T-helper 2 cell (primary cell): Measurements from ENCODE around the gene TM4SF4.

ENCODE experiments used
- DNase-seq, 5 experiments: peaks; one replicate each; pipeline versions ENCODE4 v3.0.0 to v3.0.0-alpha.2; 2012 to 2022

The TM4SF4 gene

DNA sequence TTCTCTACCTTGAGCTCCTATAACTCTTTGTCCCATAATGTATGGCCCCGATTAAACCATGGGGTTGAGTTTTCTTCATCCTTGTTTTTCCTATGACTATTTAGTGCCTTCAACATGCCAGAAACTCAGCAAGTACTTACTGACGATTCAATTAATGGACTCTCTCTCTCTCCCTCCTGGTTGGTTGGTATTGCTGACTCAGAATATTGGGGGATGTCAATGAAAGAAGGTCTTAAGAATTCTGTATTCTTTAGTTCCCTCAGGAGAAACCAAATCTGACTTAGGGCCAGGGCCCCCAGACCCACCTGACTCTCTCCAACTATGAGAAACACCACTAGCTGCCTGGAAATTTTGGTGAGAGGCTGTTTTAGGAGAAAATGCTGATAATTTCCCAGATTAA lies 40.8 kb downstream of the TM4SF4 start:
- DNase-seq: no peak

- DNase-seq: no peak
These were observed 42.4 kb downstream of the TM4SF4 start for GRCh38 chr3:149516920-149517319.

- DNase-seq: no peak
These were observed 45.4 kb downstream of the TM4SF4 start for GRCh38 chr3:149519912-149520311.

- DNase-seq: no peak
These were observed 49.2 kb downstream of the TM4SF4 start for GRCh38 chr3:149523512-149524299.

GRCh38 chr3:149527531-149528339 lies 53.2 kb downstream of the TM4SF4 start:
- no peak for DNase-seq

GRCh38 chr3:149528340-149528650 lies 53.8 kb downstream of the TM4SF4 start:
- no peak for DNase-seq

GRCh38 chr3:149529099-149529498 lies 54.6 kb downstream of the TM4SF4 start:
- DNase-seq: no peak

GRCh38 chr3:149532489-149533180 lies 58.1 kb downstream of the TM4SF4 start:
- DNase-seq: no peak

DNA sequence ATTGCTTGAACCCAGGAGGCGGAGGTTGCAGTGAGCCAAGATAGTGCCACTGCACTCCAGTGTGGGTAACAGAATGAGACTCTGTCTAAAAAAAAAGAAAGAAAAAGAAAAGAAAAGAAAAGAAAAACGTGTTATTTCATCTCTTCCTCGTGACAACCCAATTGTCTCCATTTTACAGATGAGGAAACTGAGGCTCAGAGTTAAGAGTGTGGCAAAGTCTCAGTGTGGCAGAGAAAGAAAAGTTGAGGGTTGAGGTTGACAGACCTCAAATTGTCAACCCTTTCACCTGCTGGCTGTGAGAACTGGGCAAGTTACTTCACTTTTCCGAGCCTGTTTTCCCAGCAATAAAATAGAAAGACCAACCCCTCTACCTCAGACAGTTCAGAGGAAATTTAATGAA lies 59.6 kb downstream of the TM4SF4 start:
- no peak for DNase-seq

- DNase-seq: no peak
These were observed 60.3 kb downstream of the TM4SF4 start for GRCh38 chr3:149534671-149535332.

GRCh38 chr3:149535333-149535685 lies 60.8 kb downstream of the TM4SF4 start:
- DNase-seq: no peak

DNA sequence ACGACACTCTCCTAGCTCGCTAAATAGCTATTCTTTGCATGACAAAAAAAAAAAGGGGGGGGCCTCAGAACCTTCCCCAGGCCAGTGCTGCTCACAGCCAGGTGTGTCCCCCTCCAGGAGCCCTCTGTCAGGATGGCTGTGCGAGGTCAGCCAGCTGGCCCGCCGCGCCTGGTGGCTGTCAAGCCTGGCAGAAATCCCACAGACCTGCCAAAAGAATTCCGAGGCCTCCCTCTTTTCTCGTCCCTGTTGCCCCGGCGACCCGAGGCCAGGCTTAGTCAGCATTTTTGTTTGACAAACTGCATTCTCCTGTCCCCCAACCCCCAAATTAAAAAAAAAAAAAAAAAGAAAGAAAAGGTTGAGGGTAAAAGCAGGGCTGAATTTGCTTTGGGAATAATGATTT lies 61.9 kb downstream of the TM4SF4 start:
- DNase-seq: no peak

DNA sequence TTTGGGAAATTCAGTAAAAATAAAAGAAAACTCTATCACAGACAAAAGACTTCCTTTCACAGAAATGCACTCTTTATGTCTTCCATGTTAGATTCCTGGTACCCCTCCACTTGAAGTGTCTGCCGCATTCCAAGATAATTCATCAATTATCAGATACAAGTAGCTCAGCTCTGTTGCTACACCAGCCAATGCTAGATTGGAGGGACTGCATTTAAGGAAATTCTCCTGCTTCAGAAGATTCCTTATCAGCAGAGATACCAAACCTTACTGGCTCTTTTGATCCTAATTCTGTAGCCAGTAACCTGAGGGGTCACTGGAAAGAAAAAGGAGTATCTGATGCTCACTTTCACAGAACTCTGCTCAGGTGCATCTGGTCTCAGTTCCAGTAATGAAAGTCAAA lies 63.9 kb downstream of the TM4SF4 start:
- DNase-seq: no peak

DNA sequence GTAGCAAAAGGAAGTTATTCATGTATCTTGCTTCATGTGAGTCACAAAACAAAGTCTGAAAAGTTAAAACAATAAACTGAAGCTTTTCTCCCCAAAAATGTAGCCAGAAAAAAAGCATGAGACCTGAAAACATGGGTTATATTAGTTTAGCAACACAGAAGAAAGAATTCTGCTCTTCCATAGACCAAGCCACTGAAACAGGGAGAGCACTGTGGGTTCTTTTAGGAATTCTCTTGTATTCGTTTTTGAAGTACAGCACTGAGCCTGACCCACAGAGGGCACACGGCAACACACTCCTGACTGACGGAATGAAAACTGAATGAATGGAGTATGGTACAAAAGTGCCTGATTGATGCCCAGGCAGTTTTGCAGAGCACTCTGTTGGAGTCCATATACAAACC lies 66.6 kb downstream of the TM4SF4 start:
- no peak for DNase-seq

- DNase-seq: no peak
These were observed 68.1 kb downstream of the TM4SF4 start for GRCh38 chr3:149542375-149543312.

GRCh38 chr3:149545049-149545448 lies 70.6 kb downstream of the TM4SF4 start:
- DNase-seq: no peak

- DNase-seq: no peak
These were observed 72.9 kb downstream of the TM4SF4 start for GRCh38 chr3:149547413-149547812.

DNA sequence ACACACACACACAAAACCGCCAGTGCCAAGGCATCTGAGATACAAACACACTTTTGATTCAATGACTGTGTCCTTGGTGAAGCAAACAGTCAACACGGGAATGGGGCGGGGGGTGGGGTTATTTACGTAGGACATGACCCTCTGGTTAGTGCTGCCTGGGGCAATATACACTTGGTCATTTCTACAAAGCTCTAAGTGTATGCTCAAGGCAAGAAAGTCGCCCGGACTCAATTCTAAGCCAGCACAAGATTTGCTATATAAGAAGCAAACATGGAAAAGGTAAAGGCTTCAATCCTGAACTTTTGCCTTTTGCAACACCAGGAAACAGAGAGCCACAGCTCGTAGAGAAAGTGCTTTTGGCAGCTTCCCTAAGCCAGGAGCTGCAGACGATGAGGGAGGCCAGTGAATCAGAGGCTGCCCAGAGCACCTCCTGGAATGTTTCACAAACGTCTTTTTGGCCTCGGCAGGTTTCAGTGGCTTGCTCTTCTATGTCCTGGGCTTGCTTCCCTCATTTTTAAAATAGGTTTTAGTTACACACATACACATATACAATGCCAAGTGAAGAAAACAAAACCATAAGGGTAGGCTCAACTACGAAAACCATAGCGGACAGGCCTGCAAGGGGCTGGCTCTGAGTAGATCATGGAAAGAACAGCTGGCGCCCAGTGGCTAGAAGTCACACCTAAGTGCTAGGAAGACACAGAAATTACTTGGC lies 73.6 kb downstream of the TM4SF4 start:
- no peak for DNase-seq

- DNase-seq: no peak
These were observed 74.2 kb downstream of the TM4SF4 start for GRCh38 chr3:149548669-149549065.

- no peak for DNase-seq
These were observed 77.0 kb downstream of the TM4SF4 start for GRCh38 chr3:149551500-149551899.

DNA sequence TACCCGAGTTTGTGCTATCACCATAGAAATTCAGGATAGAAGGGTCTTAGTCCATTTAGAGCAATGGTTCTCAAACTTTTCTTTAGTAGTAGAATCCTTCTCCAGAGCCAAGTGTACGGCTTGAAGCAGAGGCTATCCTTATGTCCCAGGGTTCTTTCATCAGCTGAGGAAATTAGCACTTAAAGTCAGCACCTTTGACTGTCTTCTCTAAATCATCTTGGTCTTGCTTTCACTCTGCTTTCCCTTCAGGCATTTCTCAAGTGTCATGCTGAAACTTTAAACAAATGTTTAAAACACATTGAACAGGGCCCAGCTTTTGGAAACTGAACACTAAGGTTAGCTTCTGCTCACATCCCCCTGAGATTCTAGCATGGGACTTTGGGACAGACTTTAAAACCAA lies 78.2 kb downstream of the TM4SF4 start:
- no peak for DNase-seq
